Mesenchymal stem cell (in vitro differentiated cells and primary cell): ENCODE results near the gene CC2D1B.

ENCODE experiments used
- DNase-seq: peaks from one replicate; pipeline ENCODE4 v3.0.0-alpha.2; 2013
- H2AFZ ChIP-seq: one replicate; pipeline ENCODE4 v1.6.1; 2013; ENCODE audit warnings: low read depth, mild to moderate bottlenecking, control low read depth, inconsistent platforms, low read length, moderate library complexity
- H2AK5ac ChIP-seq: 2 replicates; pipeline ENCODE4 v1.6.1; 2013; ENCODE audit warnings: low read length, moderate library complexity, mild to moderate bottlenecking, inconsistent platforms; ENCODE audit not compliant: severe bottlenecking
- H2BK120ac ChIP-seq: one replicate; pipeline ENCODE4 v1.6.1; 2013; ENCODE audit warnings: low read depth, mild to moderate bottlenecking, inconsistent platforms, low read length, moderate library complexity
- H2BK12ac ChIP-seq, 2 experiments: one replicate each; pipeline ENCODE4 v1.6.1; 2013; ENCODE audit warnings: inconsistent platforms in 2 of 2, low read length in 2 of 2, mild to moderate bottlenecking in 2 of 2, moderate library complexity in 2 of 2, control low read depth in 1 of 2
- H2BK15ac ChIP-seq: one replicate; pipeline ENCODE4 v1.6.1; 2013; ENCODE audit warnings: mild to moderate bottlenecking, low read depth, inconsistent platforms; ENCODE audit not compliant: poor library complexity, severe bottlenecking
- H2BK5ac ChIP-seq: 2 replicates; pipeline ENCODE4 v1.6.1; 2013; ENCODE audit warnings: low read depth, mild to moderate bottlenecking, low read length, control low read depth, inconsistent platforms; ENCODE audit not compliant: poor library complexity, severe bottlenecking
- H3K14ac ChIP-seq, 2 experiments: one replicate each; pipeline ENCODE4 v1.6.1; 2013; ENCODE audit warnings: inconsistent platforms in 2 of 2, low read length in 2 of 2, control low read depth in 1 of 2, mild to moderate bottlenecking in 1 of 2, moderate library complexity in 1 of 2
- H3K18ac ChIP-seq, 2 experiments: one replicate each; pipeline ENCODE4 v1.6.1; 2013; ENCODE audit warnings: inconsistent platforms in 2 of 2, low read length in 2 of 2, control low read depth in 1 of 2, low read depth in 1 of 2, mild to moderate bottlenecking in 1 of 2
- H3K23ac ChIP-seq, 2 experiments: one replicate each; pipeline ENCODE4 v1.6.1; 2013; ENCODE audit warnings: inconsistent platforms in 2 of 2, low read length in 2 of 2, mild to moderate bottlenecking in 2 of 2, moderate library complexity in 2 of 2, control low read depth in 1 of 2
- H3K27ac ChIP-seq: 2 replicates; pipeline ENCODE4 v1.5.1; 2013; ENCODE audit warnings: mild to moderate bottlenecking, moderate library complexity, low read length, control low read depth, inconsistent platforms; ENCODE audit not compliant: poor library complexity, severe bottlenecking
- H3K27me3 ChIP-seq, 2 experiments: 2 replicates each; pipeline versions ENCODE4 v1.6.1 to v1.7.0; 2013; ENCODE audit warnings: low read length in 2 of 2, mild to moderate bottlenecking in 2 of 2, moderate library complexity in 2 of 2, control low read depth in 1 of 2, inconsistent platforms in 1 of 2; ENCODE audit not compliant: control insufficient read depth in 1 of 2, insufficient read depth in 1 of 2
- H3K36me3 ChIP-seq, 2 experiments: 2 replicates each; pipeline versions ENCODE4 v1.6.1 to v1.7.0; 2013; ENCODE audit warnings: low read length in 2 of 2, control low read depth in 1 of 2, inconsistent platforms in 1 of 2, low read depth in 1 of 2, mild to moderate bottlenecking in 1 of 2; ENCODE audit not compliant: insufficient read depth in 2 of 2, control insufficient read depth in 1 of 2
- H3K4ac ChIP-seq, 2 experiments: one replicate each; pipeline ENCODE4 v1.6.1; 2013; ENCODE audit warnings: inconsistent platforms in 2 of 2, low read length in 2 of 2, mild to moderate bottlenecking in 2 of 2, moderate library complexity in 2 of 2, control low read depth in 1 of 2, low read depth in 1 of 2
- H3K4me1 ChIP-seq: 2 replicates; pipeline ENCODE4 v1.6.1; 2013; ENCODE audit warnings: low read depth, low read length, control low read depth; ENCODE audit not compliant: control insufficient read depth, insufficient read depth
- H3K4me2 ChIP-seq: 2 replicates; pipeline ENCODE4 v1.6.1; 2013; ENCODE audit warnings: low read length, mild to moderate bottlenecking, inconsistent platforms; ENCODE audit not compliant: poor library complexity, severe bottlenecking
- H3K4me3 ChIP-seq, 2 experiments: 2 replicates each; pipeline versions ENCODE4 v1.5.1 to v1.7.0; 2013; ENCODE audit warnings: low read length in 2 of 2, mild to moderate bottlenecking in 2 of 2, control low read depth in 1 of 2, low read depth in 1 of 2; ENCODE audit not compliant: insufficient read depth in 1 of 2
- H3K79me1 ChIP-seq: replicated peaks from 2 replicates; pipeline ENCODE4 v1.6.1; 2013; ENCODE audit warnings: mild to moderate bottlenecking, control low read depth, low read length, inconsistent platforms; ENCODE audit not compliant: poor library complexity, severe bottlenecking
- H3K9ac ChIP-seq: 2 replicates; pipeline ENCODE4 v1.7.0; 2013; ENCODE audit warnings: mild to moderate bottlenecking, low read length, moderate library complexity
- H3K9me3 ChIP-seq: 2 replicates; pipeline ENCODE4 v1.7.0; 2013; ENCODE audit warnings: mild to moderate bottlenecking, low read length; ENCODE audit not compliant: control insufficient read depth
- H4K8ac ChIP-seq: one replicate; pipeline ENCODE4 v1.6.1; 2013; ENCODE audit warnings: inconsistent platforms, mild to moderate bottlenecking, low read length, moderate library complexity
- H4K91ac ChIP-seq: one replicate; pipeline ENCODE4 v1.6.1; 2013; ENCODE audit warnings: mild to moderate bottlenecking, low read length, inconsistent platforms
- WGBS: methylation state at CpG from one replicate; pipeline ENCODE4 v1.1.7; 2013; ENCODE audit warnings: mixed read lengths; 5-methylcytosine and 5-hydroxymethylcytosine counted together

Gene CC2D1B

DNA sequence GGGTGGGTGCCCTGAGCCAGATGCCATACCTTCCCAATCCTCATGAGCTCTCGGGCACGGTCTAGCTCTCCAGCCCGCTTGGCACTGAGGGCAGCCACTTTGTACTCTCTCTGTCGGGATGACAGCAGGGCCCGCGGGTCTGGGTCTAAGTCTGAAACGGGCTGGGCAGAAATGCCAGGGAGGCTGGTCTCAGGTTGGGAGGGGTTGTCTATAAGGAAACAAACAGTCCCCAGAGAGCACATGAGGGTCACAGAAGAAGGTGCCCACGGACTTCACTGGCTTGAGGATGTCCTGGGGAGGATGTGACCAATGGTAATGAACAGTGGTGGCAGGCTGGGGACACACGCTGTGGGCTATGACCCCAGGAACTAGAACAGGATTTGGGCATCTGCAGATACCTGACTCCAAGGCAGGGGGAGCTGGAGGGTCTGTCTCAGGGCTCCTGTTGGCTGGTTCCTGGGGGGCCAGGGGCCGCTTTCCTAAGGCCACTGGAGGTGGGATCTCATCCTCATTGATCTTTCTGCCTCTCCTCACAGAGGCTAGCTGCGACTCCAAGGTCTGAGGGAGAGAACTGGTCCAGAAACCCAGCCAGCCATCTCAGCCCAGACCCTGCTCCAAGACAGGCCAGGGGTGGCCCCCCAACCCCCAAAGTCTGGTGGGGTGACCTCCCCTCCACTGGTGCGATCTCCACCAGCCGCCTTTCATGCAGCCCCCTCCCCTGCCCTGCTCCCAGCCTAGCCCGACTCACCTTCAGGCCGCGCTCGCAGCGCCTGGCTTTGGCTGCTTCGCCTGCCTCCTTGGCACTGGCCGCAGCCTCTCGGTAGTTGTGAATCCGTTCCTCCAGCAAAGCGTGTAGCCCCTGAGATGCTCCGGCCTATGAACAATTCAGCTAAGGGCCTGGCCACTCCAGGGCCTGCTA is 6.1 kb downstream of the CC2D1B start:
- no peak for DNase-seq
- H3K18ac ChIP-seq: no peak overlapping the region
- no peak overlapping the region for H3K4ac ChIP-seq
- no peak overlapping the region for H3K9ac ChIP-seq
- H3K4me2 ChIP-seq: no peak overlapping the region
- peaks cover 13% of the 10 kb centered on the region for H3K4me1 ChIP-seq
- H3K14ac ChIP-seq: no peak overlapping the region
- H3K79me1 ChIP-seq: peaks cover 65% of the 10 kb centered on the region
- H4K91ac ChIP-seq: no peak overlapping the region
- H2AK5ac ChIP-seq: no peak overlapping the region
- H3K27me3 ChIP-seq: no peaks in the 10 kb centered on the region
- no peak overlapping the region for H2BK120ac ChIP-seq
- H2BK5ac ChIP-seq: no peak overlapping the region
- WGBS: 97% methylated on average over 24 of the region's 24 CpGs
- no peak overlapping the region for H2BK15ac ChIP-seq
- peaks cover 81 to 87% of the 10 kb centered on the region in 2 experiments for H3K36me3 ChIP-seq
- H3K9me3 ChIP-seq: no peaks in the 10 kb centered on the region
- H3K27ac ChIP-seq: no peak overlapping the region
- H3K4me3 ChIP-seq: no peak overlapping the region
- H4K8ac ChIP-seq: no peak overlapping the region
- H3K23ac ChIP-seq: no peak overlapping the region
- H2BK12ac ChIP-seq: no peak overlapping the region
- no peak overlapping the region for H2AFZ ChIP-seq

DNA sequence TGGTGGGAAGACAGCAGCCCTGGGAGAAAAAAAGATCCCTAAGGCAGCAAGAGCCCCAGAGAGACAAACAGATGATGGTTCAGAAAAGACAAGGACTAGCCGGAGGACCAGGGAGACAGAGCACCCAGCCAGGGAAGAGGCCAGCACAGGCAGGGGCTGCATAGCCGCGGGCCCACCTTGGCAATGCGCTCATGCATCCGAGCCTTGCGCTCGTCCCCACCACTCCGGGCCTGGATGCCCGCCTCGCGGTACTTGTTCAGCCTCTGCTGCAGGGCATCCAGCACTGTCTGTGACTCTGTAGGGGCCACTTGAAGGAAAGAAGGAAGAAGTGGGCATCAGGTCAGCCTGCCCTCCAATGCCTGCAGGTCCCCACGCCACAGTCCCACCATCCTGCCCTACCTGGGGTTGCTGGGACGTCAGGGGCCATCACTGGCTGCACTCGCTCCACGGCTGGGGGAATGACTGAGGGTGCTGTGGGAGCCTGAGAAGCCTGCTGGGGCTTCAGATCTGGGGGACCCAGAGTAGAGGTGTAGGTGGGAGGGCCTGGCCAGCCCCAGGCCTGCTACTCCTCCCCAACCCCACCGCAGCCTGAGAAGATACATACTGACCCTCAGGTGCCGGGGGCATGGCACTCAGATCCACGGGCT is 7.0 kb downstream of the CC2D1B start:
- Histone ChIP-seq H4K91ac (no peak overlapping the region), H2AFZ (no peak overlapping the region), H2BK5ac (no peak overlapping the region), H3K23ac (no peak overlapping the region), H2AK5ac (no peak overlapping the region), H3K18ac (no peak overlapping the region), H3K4me1 (peaks cover 5% of the 10 kb centered on the region), H4K8ac (no peak overlapping the region), H3K9me3 (no peaks in the 10 kb centered on the region), H3K27me3 (no peaks in the 10 kb centered on the region), H2BK120ac (no peak overlapping the region), H3K4me3 (no peak overlapping the region), H3K36me3 (peaks cover 88 to 93% of the 10 kb centered on the region in 2 experiments), H3K4me2 (no peak overlapping the region), H2BK15ac (no peak overlapping the region), H3K4ac (no peak overlapping the region), H3K27ac (no peak overlapping the region), H2BK12ac (no peak overlapping the region), H3K14ac (no peak overlapping the region), H3K9ac (no peak overlapping the region), H3K79me1 (peaks cover 63% of the 10 kb centered on the region)
- 98% methylated on average over 15 of the region's 18 CpGs for WGBS
- no peak for DNase-seq

DNA sequence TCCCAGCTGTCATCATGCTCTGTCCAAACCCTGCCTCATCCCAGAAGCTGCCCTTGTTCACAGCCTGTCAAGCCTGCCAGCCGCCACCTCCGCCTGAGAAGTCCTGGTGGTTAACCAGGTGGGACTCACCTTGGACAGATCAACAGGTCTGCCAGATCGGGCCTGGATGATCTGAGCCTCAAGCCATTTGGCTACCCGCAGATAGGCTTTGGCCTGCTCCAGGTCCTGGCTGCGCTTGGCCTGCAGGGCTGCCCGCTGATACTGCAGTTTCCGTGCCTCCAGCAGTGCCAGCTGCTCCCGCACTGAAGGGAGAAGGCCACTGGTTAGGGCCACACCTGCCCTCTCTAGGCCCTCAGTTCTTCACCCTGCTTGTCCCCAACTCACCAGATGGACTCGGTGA is 8.6 kb downstream of the CC2D1B start:
- Histone ChIP-seq H2AK5ac (no peak overlapping the region), H3K4me3 (no peak overlapping the region), H3K4ac (no peak overlapping the region), H3K9me3 (no peaks in the 10 kb centered on the region), H4K91ac (no peak overlapping the region), H3K4me2 (no peak overlapping the region), H3K4me1 (peaks cover 3% of the 10 kb centered on the region), H3K23ac (no peak overlapping the region), H3K14ac (no peak overlapping the region), H3K9ac (no peak overlapping the region), H3K27me3 (no peaks in the 10 kb centered on the region), H3K79me1 (peaks cover 60% of the 10 kb centered on the region), H3K36me3 (peaks cover 99 to 100% of the 10 kb centered on the region in 2 experiments), H2BK120ac (no peak overlapping the region), H4K8ac (no peak overlapping the region), H2BK15ac (no peak overlapping the region), H3K18ac (no peak overlapping the region), H2BK12ac (no peak overlapping the region), H2BK5ac (no peak overlapping the region), H2AFZ (no peak overlapping the region), H3K27ac (no peak overlapping the region)
- DNase-seq: no peak
- 99% methylated on average over 9 of the region's 9 CpGs for WGBS

DNA sequence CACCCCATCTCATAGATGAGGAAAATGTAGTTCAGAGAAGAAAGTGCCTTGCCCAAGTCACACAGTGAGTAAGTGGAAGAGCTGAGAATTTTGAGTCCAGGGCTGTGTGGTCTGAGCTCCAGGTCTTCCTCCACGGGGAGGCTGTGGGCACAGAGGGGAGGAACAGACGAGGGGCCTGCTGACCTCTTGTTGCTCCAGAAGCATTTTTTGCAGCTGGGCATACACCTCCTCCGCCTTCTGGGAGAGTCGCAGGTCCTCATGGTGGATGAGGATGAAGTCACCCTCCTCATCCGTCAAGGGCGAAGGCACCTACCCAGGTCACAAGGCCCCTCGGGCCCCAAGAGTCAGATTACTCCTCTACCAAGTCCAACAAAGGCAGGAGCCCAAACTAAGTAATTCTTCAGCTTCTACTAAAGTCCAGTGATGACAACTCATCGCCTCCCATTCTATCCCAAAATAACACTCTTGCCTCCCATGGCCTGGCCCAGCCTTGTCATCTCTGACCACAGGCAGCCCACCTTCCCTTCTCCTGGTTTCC is 9.1 kb downstream of the CC2D1B start:
- H3K9ac ChIP-seq: no peak overlapping the region
- H2BK120ac ChIP-seq: no peak overlapping the region
- H3K79me1 ChIP-seq: peaks cover 55% of the 10 kb centered on the region
- H3K4me2 ChIP-seq: no peak overlapping the region
- no peak for DNase-seq
- H3K27ac ChIP-seq: no peak overlapping the region
- no peaks in the 10 kb centered on the region for H3K27me3 ChIP-seq
- H2AK5ac ChIP-seq: no peak overlapping the region
- no peaks in the 10 kb centered on the region for H3K9me3 ChIP-seq
- no peak overlapping the region for H3K4ac ChIP-seq
- no peak overlapping the region for H3K14ac ChIP-seq
- H2BK15ac ChIP-seq: no peak overlapping the region
- H3K4me1 ChIP-seq: no peaks in the 10 kb centered on the region
- H3K18ac ChIP-seq: no peak overlapping the region
- no peak overlapping the region for H3K4me3 ChIP-seq
- peaks cover 94 to 100% of the 10 kb centered on the region in 2 experiments for H3K36me3 ChIP-seq
- H2AFZ ChIP-seq: no peak overlapping the region
- no peak overlapping the region for H2BK12ac ChIP-seq
- H4K91ac ChIP-seq: no peak overlapping the region
- H2BK5ac ChIP-seq: no peak overlapping the region
- WGBS: 97% methylated on average over 8 of the region's 8 CpGs
- no peak overlapping the region for H4K8ac ChIP-seq
- no peak overlapping the region for H3K23ac ChIP-seq
